Large intestine (tissue), 3 donors: Measurements from ENCODE around the gene GALNTL6. TPM values are rescaled to one million over a fixed set of nuclear protein-coding genes. Genes with fewer than 3 reads are reported as not detected.

Source experiments
- DNase-seq, 2 donors: peaks; one replicate each; pipeline versions ENCODE4 v3.0.0 to v3.0.0-alpha.2; 2013
- H3K27ac ChIP-seq: one replicate; pipeline ENCODE4 v1.5.1; 2013; ENCODE audit warnings: low read length
- H3K27me3 ChIP-seq: 2 replicates; pipeline ENCODE4 v1.6.1; 2013; ENCODE audit warnings: low read length; ENCODE audit not compliant: control insufficient read depth, insufficient read depth
- H3K36me3 ChIP-seq: 2 replicates; pipeline ENCODE4 v1.6.1; 2013; ENCODE audit warnings: low read length; ENCODE audit not compliant: control insufficient read depth, insufficient read depth
- H3K4me1 ChIP-seq: one replicate; pipeline ENCODE4 v1.6.1; 2013; ENCODE audit warnings: low read length; ENCODE audit not compliant: control insufficient read depth, insufficient read depth
- H3K4me3 ChIP-seq: one replicate; pipeline ENCODE4 v1.5.1; 2013; ENCODE audit warnings: low read length
- H3K9me3 ChIP-seq: one replicate; pipeline ENCODE4 v1.6.1; 2013; ENCODE audit warnings: mild to moderate bottlenecking, low read depth, low read length, moderate library complexity; ENCODE audit not compliant: control insufficient read depth
- whole genome bisulfite sequencing: methylation state at CpG from one replicate; pipeline ENCODE4 v1.1.5; 2013; ENCODE audit warnings: low lambda C conversion rate; ENCODE audit not compliant: insufficient coverage; 5-methylcytosine and 5-hydroxymethylcytosine counted together
- polyA plus RNA-seq: library from polyadenylated mRNA; unstranded; fragments of 120-200 nt; gene quantifications from one replicate; pipeline ENCODE4 v1.2.1, GENCODE V29; 2013

GALNTL6 gene
- polyA plus RNA-seq, 1 donor, result 0.84 TPM

DNA sequence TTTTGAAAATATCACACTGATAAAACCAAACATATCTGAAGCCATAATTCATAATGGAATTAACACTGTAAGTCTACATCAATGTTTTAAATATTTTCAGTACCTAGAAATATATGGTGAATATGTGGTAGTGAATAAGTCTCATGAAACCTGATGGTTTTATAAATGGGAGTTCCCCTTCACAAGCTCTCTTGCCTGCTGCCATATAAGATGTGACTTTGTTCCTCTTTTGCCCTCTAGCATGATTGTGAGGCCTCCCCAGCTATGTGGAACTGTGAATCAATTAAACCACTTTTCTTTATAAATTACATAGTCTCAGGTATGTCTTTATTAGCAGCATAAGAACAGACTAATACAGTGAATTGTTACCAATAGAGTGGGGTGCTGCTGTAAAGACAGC, 818.6 kb downstream of the GALNTL6 start:
- no peak for DNase-seq
- H3K27me3 ChIP-seq, result no peaks in the 10 kb centered on the region
- H3K4me3 ChIP-seq, result no peak overlapping the region
- H3K27ac ChIP-seq, result no peak overlapping the region
- no peaks in the 10 kb centered on the region for H3K4me1 ChIP-seq
- H3K36me3 ChIP-seq, result no peaks in the 10 kb centered on the region
- H3K9me3 ChIP-seq, result no peaks in the 10 kb centered on the region

DNA sequence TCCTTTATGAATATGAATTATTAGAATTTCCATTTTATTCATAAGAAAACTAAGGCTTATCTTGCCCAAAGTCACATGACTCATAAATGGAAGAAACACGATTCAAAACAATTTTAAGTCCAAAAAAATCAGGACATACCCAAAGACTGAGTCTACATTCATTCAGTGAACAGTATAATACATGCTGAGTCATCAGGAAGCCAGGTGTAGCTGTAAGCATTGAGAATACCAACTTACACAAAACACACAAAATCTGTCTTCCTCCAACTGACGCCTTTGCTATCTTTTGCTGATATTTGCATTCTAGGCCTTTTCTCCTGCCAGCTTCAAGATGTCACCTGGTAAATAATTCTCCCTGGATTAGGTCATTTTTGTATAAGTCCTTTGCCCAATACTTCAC, 835.3 kb downstream of the GALNTL6 start:
- Histone ChIP-seq H3K27ac (no peak overlapping the region), H3K9me3 (no peaks in the 10 kb centered on the region), H3K27me3 (no peaks in the 10 kb centered on the region), H3K36me3 (no peaks in the 10 kb centered on the region), H3K4me1 (peaks cover 4% of the 10 kb centered on the region), H3K4me3 (no peak overlapping the region)
- 80% methylated on average over 1 of the region's 2 CpGs for WGBS
- no peak for DNase-seq

DNA sequence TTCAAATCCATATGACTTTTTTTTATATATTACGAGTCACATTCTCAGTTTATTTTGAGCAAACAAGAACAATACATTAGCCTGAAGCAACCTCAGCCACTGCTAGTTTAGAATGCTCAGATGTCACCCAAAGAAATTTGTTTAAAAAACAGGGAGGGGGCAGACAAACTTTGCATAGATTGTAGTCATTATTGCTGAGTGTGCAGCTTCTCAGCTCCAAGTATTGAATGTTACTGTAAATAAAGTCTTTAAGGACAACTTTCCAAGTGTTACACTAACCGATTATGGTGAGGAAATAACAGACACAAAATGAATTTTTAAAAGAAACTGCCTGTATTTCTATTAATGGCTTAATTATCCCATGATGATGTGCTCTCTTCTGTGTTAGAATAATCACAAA, 835.9 kb downstream of the GALNTL6 start:
- DNase-seq, result no peak
- Histone ChIP-seq H3K4me1 (peaks cover 4% of the 10 kb centered on the region), H3K9me3 (no peaks in the 10 kb centered on the region), H3K27me3 (no peaks in the 10 kb centered on the region), H3K27ac (no peak overlapping the region), H3K36me3 (no peaks in the 10 kb centered on the region), H3K4me3 (no peak overlapping the region)
- WGBS, result 89% methylated on average over 2 of the region's 2 CpGs

DNA sequence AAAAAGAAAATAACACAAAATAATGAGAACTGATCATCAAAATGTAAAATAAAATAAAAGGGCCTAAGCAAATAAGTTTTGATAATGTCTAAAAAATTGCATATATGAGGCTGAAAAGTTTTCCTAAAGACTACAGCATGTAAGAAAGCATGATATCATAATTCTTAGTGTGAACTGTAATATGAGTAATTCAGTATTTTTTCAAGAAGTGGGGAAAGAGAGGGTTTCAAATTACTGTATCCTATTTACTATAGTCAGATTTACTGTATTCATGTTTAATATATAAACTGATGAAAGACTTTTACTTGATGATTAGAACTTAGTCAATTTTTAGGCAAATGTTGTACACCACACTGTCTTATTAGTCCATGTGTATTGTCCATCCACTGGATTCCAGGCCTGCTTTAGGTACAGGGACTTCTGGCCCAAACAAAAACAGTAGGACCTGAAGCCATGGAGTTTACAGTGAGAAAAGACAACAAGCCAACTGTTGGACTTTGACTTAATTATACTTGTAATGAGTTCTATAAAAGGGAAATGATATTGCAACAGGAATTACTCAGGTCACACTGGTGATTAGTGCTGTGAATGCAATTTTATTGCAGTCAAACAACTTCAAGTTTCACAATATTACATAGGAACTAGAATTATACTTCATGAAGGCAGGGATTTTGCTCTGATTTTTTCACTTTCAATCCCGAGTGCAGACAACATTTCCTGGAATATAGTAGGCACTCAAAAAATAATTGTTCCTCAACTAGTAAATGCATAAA, 837.7 kb downstream of the GALNTL6 start:
- Histone ChIP-seq H3K36me3 (no peaks in the 10 kb centered on the region), H3K4me3 (no peak overlapping the region), H3K27ac (peak overlapping the region; percentile 68), H3K4me1 (peaks cover 4% of the 10 kb centered on the region), H3K27me3 (no peaks in the 10 kb centered on the region), H3K9me3 (no peaks in the 10 kb centered on the region)
- no CpG with 5 or more reads among the region's 1 CpG for WGBS
- DNase-seq, result peak; percentile 60 to 81

DNA sequence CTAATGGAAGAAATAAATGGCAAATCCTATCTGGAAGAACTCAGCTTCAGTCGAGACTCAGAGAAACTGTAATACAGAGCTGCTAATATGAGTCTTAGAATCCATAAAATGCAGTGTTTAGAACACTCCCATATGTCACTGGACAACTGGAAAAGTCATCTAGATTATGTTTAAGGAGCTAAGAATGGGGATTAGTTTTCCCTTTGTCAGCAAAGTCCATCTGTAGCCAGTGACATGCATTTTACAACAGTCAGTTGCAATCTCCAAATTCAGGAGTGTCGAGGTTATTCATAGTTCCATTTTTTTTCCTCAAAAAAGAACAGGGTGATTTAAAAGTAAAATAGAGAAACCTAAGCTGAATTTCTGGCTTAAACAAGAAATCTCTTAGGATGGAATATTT, 838.8 kb downstream of the GALNTL6 start:
- Histone ChIP-seq H3K27me3 (no peaks in the 10 kb centered on the region), H3K9me3 (no peaks in the 10 kb centered on the region), H3K36me3 (no peaks in the 10 kb centered on the region), H3K4me3 (no peak overlapping the region), H3K27ac (peak overlapping the region; percentile 58), H3K4me1 (peaks cover 8% of the 10 kb centered on the region)
- DNase-seq, result no peak
- no CpG with 5 or more reads among the region's 2 CpGs for WGBS

DNA sequence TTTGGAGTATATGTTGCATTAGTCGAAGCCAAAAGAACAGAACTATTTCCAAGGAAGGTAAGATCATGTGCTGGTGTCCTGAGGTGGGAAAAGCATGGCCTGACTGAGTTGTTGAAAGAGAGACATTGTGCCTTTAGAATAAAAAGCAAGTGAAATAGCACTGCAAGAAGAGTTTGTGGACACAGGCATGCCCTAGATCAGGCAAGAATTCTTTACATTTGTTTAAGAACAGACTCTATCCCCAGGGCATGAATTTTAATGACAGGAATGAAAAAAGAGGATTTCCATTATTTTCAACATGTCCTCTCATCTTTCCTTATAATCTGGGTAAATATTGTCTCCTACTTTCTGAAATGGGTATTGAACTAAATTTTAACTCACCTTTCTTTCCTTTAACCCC, 839.2 kb downstream of the GALNTL6 start:
- peaks cover 8% of the 10 kb centered on the region for H3K4me1 ChIP-seq
- no peak for DNase-seq
- no peaks in the 10 kb centered on the region for H3K27me3 ChIP-seq
- H3K4me3 ChIP-seq, result no peak overlapping the region
- WGBS, result no CpG with 5 or more reads among the region's 1 CpG
- no peaks in the 10 kb centered on the region for H3K36me3 ChIP-seq
- no peak overlapping the region for H3K27ac ChIP-seq
- no peaks in the 10 kb centered on the region for H3K9me3 ChIP-seq

DNA sequence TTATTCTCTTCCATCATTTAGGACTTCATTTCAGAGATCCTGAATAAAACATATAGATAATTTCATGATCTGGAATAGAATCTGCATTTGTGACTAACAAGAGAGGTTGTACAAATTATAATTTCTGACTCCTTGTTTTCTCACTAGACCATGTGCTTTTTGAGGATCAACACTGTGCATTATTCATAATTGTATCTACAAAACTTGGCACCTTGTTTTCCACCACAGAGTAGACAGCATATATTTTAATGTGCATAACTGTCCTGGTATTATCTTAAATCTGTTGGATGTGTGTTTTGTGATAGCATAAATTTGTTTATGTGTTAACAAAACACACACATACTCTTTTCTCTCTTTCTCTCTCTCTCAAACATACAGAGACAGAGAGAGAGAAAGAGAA, 840.5 kb downstream of the GALNTL6 start:
- Histone ChIP-seq H3K4me1 (peaks cover 8% of the 10 kb centered on the region), H3K27ac (no peak overlapping the region), H3K36me3 (no peaks in the 10 kb centered on the region), H3K9me3 (no peaks in the 10 kb centered on the region), H3K4me3 (no peak overlapping the region), H3K27me3 (no peaks in the 10 kb centered on the region)
- no peak for DNase-seq

DNA sequence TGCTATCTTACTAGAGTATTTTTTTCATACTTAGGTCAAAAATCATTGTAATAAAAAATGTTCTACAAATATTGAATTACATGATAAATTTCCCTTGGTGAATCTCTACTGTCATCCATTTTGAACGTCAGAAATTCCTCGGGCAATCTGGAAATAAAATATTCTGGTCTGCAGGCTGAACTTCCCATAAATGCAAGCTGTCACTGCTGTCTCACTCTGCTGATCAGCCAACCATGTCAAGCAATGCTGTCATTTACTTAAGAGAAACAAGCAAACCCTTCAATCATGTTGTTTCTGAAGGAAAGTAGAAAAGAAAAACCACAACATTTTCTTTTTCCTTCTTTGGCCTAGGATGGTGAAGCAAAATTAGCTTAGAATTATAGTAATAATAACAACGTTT, 841.3 kb downstream of the GALNTL6 start:
- WGBS, result 67% methylated on average over 1 of the region's 3 CpGs
- no peaks in the 10 kb centered on the region for H3K36me3 ChIP-seq

DNA sequence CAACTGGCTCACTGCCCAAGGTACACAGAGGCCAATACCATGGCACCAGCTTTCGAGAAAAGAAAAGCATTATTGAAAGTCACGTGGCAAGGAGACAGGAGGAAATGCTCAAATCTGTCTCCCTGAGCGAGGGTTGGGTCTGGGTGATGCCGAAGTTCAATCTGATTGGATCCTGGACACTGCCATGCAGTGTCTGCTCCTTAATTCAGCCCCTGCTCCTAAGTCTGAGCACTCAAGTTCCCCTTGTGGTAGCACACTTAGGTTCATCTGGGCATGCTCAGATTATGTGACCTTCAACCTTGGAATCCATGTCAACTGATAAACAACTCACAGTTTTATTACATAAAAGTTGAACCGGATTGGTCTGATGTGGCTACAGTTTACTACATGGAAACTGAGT, 842.9 kb downstream of the GALNTL6 start:
- H3K27me3 ChIP-seq, result no peaks in the 10 kb centered on the region
- DNase-seq, result no peak
- no peaks in the 10 kb centered on the region for H3K9me3 ChIP-seq
- H3K4me1 ChIP-seq, result peaks cover 11% of the 10 kb centered on the region
- H3K27ac ChIP-seq, result no peak overlapping the region
- WGBS, result no CpG with 5 or more reads among the region's 5 CpGs
- no peak overlapping the region for H3K4me3 ChIP-seq
- H3K36me3 ChIP-seq, result no peaks in the 10 kb centered on the region

More for the DNA sequence above, 841.3 kb downstream of the GALNTL6 start:
- Histone ChIP-seq H3K27ac (no peak overlapping the region), H3K4me1 (peaks cover 8% of the 10 kb centered on the region), H3K9me3 (no peaks in the 10 kb centered on the region), H3K4me3 (no peak overlapping the region), H3K27me3 (no peaks in the 10 kb centered on the region)
- no peak for DNase-seq

DNA sequence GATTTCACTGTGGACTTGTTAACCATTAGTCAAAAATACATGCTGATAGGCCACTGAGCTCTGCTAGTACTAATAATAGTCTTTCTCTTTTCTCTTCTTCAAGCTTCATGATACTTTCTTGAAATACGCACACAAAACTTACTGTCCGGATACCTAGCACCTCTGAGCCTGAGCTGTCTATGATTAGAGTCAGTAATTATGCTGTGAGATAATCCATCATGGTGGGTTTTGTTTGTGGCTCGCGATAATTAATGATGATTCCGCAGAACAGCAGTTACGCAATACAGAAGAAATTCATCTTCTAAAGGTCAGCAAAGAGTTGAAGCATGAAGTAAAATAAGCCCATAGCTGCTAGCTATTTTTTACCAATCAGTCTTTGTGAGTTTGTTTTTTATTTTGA, 843.9 kb downstream of the GALNTL6 start:
- DNase-seq, result peak in 1 of 2 donors; percentile 62
- H3K27me3 ChIP-seq, result no peaks in the 10 kb centered on the region
- H3K4me3 ChIP-seq, result no peak overlapping the region
- peak overlapping the region; percentile 38 for H3K27ac ChIP-seq
- WGBS, result 57% methylated on average over 2 of the region's 6 CpGs
- no peaks in the 10 kb centered on the region for H3K36me3 ChIP-seq
- no peaks in the 10 kb centered on the region for H3K9me3 ChIP-seq
- H3K4me1 ChIP-seq, result peaks cover 11% of the 10 kb centered on the region

DNA sequence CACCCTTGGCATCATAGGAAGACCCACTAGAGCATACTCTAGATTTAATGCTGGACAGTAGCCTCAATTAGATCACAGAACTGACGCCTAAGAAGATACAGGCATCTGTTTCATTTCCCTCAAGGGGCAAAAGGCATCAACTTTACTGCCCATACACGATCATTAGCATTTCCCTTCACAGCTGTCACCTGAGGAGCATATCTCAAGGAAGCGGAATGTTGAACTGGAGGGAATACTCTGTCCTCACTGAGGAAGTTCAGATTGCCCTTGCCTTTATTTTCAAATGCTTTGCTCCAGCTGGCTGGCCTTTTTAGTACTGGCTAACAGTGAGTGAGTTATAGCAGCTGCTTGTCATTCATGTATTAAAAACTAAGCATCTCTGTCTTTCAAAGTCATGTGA, 847.0 kb downstream of the GALNTL6 start:
- Histone ChIP-seq H3K27ac (peak overlapping the region; percentile 47), H3K4me3 (no peak overlapping the region), H3K27me3 (no peaks in the 10 kb centered on the region), H3K36me3 (no peaks in the 10 kb centered on the region), H3K9me3 (no peaks in the 10 kb centered on the region), H3K4me1 (peaks cover 11% of the 10 kb centered on the region)
- DNase-seq, result peak; percentile 65 to 80
- no CpG with 5 or more reads among the region's 3 CpGs for WGBS
